ENCODE measurements around the gene SLC6A6.

SLC6A6 gene

GRCh38 chr3:14422016-14422963 is 19.9 kb downstream of the SLC6A6 start:
- peaks cover 16% of the 10 kb centered on the region; the same call in 1 of the 2 replicates for H4K20me1 ChIP-seq (ENCODE audit: insufficient read depth, low read length)
- DNase-seq: no peak
- no peak overlapping the region for H2AFZ ChIP-seq (ENCODE audit: low read depth, low read length)
- ATAC-seq (ENCODE audit: insufficient read depth, low read depth): no peak
- peaks cover 9% of the 10 kb centered on the region for H3K36me3 ChIP-seq (ENCODE audit: insufficient read depth, low read length)
- no peak overlapping the region for H3K9ac ChIP-seq (ENCODE audit: low read depth, low read length)
- no peak overlapping the region for H3K4me2 ChIP-seq (ENCODE audit: insufficient read depth, low read length)
- no peaks in the 10 kb centered on the region for H3K27me3 ChIP-seq (ENCODE audit: insufficient read depth, low read length, poor library complexity)
- H3K9me3 ChIP-seq (ENCODE audit: insufficient read depth, low read length, severe bottlenecking): no peaks in the 10 kb centered on the region
- H3K4me1 ChIP-seq (ENCODE audit: insufficient read depth, low read length): no peaks in the 10 kb centered on the region; the same call in 1 of the 2 replicates
- no peaks in the 10 kb centered on the region; the same call in 1 of the 2 replicates for H3K79me2 ChIP-seq (ENCODE audit: insufficient read depth, low read length)
- no peak for TF ChIP-seq EZH2 (IDR thresholded peaks at IDR 0.05; ENCODE audit: borderline replicate concordance, low read depth, low read length, severe bottlenecking)
- TF ChIP-seq, protein P1, sequence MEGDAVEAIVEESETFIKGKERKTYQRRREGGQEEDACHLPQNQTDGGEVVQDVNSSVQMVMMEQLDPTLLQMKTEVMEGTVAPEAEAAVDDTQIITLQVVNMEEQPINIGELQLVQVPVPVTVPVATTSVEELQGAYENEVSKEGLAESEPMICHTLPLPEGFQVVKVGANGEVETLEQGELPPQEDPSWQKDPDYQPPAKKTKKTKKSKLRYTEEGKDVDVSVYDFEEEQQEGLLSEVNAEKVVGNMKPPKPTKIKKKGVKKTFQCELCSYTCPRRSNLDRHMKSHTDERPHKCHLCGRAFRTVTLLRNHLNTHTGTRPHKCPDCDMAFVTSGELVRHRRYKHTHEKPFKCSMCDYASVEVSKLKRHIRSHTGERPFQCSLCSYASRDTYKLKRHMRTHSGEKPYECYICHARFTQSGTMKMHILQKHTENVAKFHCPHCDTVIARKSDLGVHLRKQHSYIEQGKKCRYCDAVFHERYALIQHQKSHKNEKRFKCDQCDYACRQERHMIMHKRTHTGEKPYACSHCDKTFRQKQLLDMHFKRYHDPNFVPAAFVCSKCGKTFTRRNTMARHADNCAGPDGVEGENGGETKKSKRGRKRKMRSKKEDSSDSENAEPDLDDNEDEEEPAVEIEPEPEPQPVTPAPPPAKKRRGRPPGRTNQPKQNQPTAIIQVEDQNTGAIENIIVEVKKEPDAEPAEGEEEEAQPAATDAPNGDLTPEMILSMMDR (IDR thresholded peaks at IDR 0.05; ENCODE audit: borderline replicate concordance, extremely low read depth, low read length, poor library complexity, severe bottlenecking): no peak
- no peak overlapping the region for H3K27ac ChIP-seq (ENCODE audit: low read length)
- no peak overlapping the region for H3K4me3 ChIP-seq (ENCODE audit: low read depth in 1 of 2, low read length in 2 of 2)

- no peak overlapping the region for H3K4me3 ChIP-seq (ENCODE audit: low read depth in 1 of 2, low read length in 2 of 2)
- peaks cover 16% of the 10 kb centered on the region; the same call in 1 of the 2 replicates for H4K20me1 ChIP-seq (ENCODE audit: insufficient read depth, low read length)
- no peaks in the 10 kb centered on the region; the same call in 1 of the 2 replicates for H3K79me2 ChIP-seq (ENCODE audit: insufficient read depth, low read length)
- TF ChIP-seq, protein P1 (IDR thresholded peaks at IDR 0.05; ENCODE audit: borderline replicate concordance, extremely low read depth, low read length, poor library complexity, severe bottlenecking): no peak
- TF ChIP-seq EZH2 (IDR thresholded peaks at IDR 0.05; ENCODE audit: borderline replicate concordance, low read depth, low read length, severe bottlenecking): no peak
- no peaks in the 10 kb centered on the region for H3K9me3 ChIP-seq (ENCODE audit: insufficient read depth, low read length, severe bottlenecking)
- no peaks in the 10 kb centered on the region for H3K27me3 ChIP-seq (ENCODE audit: insufficient read depth, low read length, poor library complexity)
- H3K4me2 ChIP-seq (ENCODE audit: insufficient read depth, low read length): no peak overlapping the region
- H3K9ac ChIP-seq (ENCODE audit: low read depth, low read length): no peak overlapping the region
- ATAC-seq (ENCODE audit: insufficient read depth, low read depth): no peak
- H3K27ac ChIP-seq (ENCODE audit: low read length): no peak overlapping the region
- H3K36me3 ChIP-seq (ENCODE audit: insufficient read depth, low read length): peaks cover 9% of the 10 kb centered on the region
- DNase-seq: no peak
- H3K4me1 ChIP-seq (ENCODE audit: insufficient read depth, low read length): no peaks in the 10 kb centered on the region; the same call in 1 of the 2 replicates
- no peak overlapping the region for H2AFZ ChIP-seq (ENCODE audit: low read depth, low read length)
These were observed 20.9 kb downstream of the SLC6A6 start for GRCh38 chr3:14423197-14423743.

- H3K36me3 ChIP-seq (ENCODE audit: insufficient read depth, low read length): peaks cover 4% of the 10 kb centered on the region
- H3K27ac ChIP-seq (ENCODE audit: low read length): no peak overlapping the region; the same call in 1 of the 2 replicates
- H3K27me3 ChIP-seq (ENCODE audit: insufficient read depth, low read length, poor library complexity): no peaks in the 10 kb centered on the region
- no peak overlapping the region for H3K4me2 ChIP-seq (ENCODE audit: insufficient read depth, low read length)
- no peak for DNase-seq
- TF ChIP-seq, protein P1 (IDR thresholded peaks at IDR 0.05; ENCODE audit: borderline replicate concordance, extremely low read depth, low read length, poor library complexity, severe bottlenecking): no peak
- no peak for TF ChIP-seq EZH2 (IDR thresholded peaks at IDR 0.05; ENCODE audit: borderline replicate concordance, low read depth, low read length, severe bottlenecking)
- ATAC-seq (ENCODE audit: insufficient read depth, low read depth): no peak
- H3K4me1 ChIP-seq (ENCODE audit: insufficient read depth, low read length): no peaks in the 10 kb centered on the region; the same call in 1 of the 2 replicates
- no peak overlapping the region for H3K9ac ChIP-seq (ENCODE audit: low read depth, low read length)
- H3K9me3 ChIP-seq (ENCODE audit: insufficient read depth, low read length, severe bottlenecking): no peaks in the 10 kb centered on the region
- no peaks in the 10 kb centered on the region; the same call in 1 of the 2 replicates for H3K79me2 ChIP-seq (ENCODE audit: insufficient read depth, low read length)
- H3K4me3 ChIP-seq (ENCODE audit: low read depth in 1 of 2, low read length in 2 of 2): no peak overlapping the region
- peaks cover 15% of the 10 kb centered on the region; the same call in 1 of the 2 replicates for H4K20me1 ChIP-seq (ENCODE audit: insufficient read depth, low read length)
- no peak overlapping the region for H2AFZ ChIP-seq (ENCODE audit: low read depth, low read length)
These were observed 21.6 kb downstream of the SLC6A6 start for GRCh38 chr3:14423963-14424362.
